HL-60 (cell line): ENCODE results near the gene DMD.

Experiments
- DNase-seq, 2 experiments: peaks; one replicate each; pipeline ENCODE4 v3.0.0-alpha.2; 2010 to 2020; ENCODE audit warnings: low read depth in 1 of 2, low spot score in 1 of 2
- H3K27ac ChIP-seq: fragments of 250-450 bp; sonication (Bioruptor Pico); replicated peaks from 2 replicates; pipeline ENCODE4 v1.5.1; 2020; ENCODE audit warnings: mild to moderate bottlenecking, moderate library complexity
- H3K27me3 ChIP-seq: fragments of 250-450 bp; sonication (Bioruptor Pico); 2 replicates; pipeline ENCODE4 v1.5.1; 2021; ENCODE audit warnings: mild to moderate bottlenecking, moderate library complexity; ENCODE audit not compliant: insufficient read depth, poor library complexity, severe bottlenecking
- H3K4me3 ChIP-seq: replicated peaks from 2 replicates; pipeline ENCODE4 v1.5.1; 2011; ENCODE audit warnings: mild to moderate bottlenecking, control low read depth, low read length; ENCODE audit not compliant: insufficient read depth
- GABPA ChIP-seq: IDR thresholded peaks from 2 replicates; pipeline ENCODE4 v1.6.1; 2012; ENCODE audit warnings: low read depth
- POLR2AphosphoS5 ChIP-seq: IDR thresholded peaks from 2 replicates; pipeline ENCODE4 v1.6.1; 2012; ENCODE audit warnings: low read depth
- REST ChIP-seq: IDR thresholded peaks from 2 replicates; pipeline ENCODE4 v1.6.1; 2012; ENCODE audit warnings: low read depth; ENCODE audit not compliant: insufficient replicate concordance
- SPI1 ChIP-seq: IDR thresholded peaks from 2 replicates; pipeline ENCODE4 v1.6.1; 2012; ENCODE audit warnings: low read depth, mild to moderate bottlenecking, borderline replicate concordance
- TF ChIP-seq, protein P1 (sequence below): IDR thresholded peaks from one replicate; pipeline ENCODE4 v1.5.1; 2011; ENCODE audit warnings: low read length, control low read depth, inconsistent platforms; ENCODE audit not compliant: insufficient read depth

Gene DMD

DNA sequence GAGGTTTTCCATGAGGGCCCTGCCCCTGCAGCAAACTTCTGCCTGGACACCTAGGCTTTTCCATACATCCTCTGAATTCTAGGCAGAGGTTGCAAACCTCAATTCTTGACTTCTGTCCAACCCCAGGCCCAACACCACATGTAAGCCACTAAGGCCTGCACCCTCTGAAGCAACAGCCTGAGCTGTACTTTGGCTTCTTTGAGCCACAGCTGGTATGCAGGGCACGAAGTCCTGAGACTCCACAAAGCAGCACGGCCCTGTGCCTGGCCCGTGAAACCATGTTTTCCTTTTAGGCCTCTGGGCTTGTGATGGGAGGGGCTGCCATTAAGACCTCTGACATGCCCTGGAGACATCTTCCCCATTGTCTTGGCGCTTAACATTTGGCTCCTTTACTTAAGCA, 1411.1 kb downstream of the DMD start:
- TF ChIP-seq POLR2AphosphoS5 (no peak), SPI1 (no peak), REST (no peak), GABPA (no peak)
- TF ChIP-seq, protein P1, sequence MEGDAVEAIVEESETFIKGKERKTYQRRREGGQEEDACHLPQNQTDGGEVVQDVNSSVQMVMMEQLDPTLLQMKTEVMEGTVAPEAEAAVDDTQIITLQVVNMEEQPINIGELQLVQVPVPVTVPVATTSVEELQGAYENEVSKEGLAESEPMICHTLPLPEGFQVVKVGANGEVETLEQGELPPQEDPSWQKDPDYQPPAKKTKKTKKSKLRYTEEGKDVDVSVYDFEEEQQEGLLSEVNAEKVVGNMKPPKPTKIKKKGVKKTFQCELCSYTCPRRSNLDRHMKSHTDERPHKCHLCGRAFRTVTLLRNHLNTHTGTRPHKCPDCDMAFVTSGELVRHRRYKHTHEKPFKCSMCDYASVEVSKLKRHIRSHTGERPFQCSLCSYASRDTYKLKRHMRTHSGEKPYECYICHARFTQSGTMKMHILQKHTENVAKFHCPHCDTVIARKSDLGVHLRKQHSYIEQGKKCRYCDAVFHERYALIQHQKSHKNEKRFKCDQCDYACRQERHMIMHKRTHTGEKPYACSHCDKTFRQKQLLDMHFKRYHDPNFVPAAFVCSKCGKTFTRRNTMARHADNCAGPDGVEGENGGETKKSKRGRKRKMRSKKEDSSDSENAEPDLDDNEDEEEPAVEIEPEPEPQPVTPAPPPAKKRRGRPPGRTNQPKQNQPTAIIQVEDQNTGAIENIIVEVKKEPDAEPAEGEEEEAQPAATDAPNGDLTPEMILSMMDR: no peak
- no peak for DNase-seq
- no peak overlapping the region for H3K4me3 ChIP-seq
- H3K27me3 ChIP-seq: no peaks in the 10 kb centered on the region
- no peak overlapping the region for H3K27ac ChIP-seq

DNA sequence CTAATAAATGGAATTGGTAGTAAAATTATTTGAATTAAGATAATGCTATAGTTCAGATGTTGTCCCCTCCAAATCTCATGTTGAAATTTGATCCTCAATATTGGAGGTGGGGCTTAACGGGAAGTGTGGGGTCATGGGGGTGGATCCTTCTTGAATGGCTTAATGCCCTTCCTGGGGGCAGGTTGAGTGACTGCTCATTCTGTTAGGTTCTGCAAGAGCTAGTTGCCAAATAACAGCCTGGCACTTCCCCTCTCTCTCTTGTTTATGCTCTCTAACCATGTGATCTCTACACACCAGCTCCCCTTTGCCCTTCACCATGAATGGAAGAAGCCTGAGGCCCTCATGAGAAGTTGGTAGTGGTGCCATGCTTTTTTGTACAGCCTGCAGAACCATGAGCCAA, 1414.7 kb downstream of the DMD start:
- Histone ChIP-seq H3K4me3 (no peak overlapping the region), H3K27ac (no peak overlapping the region; the same call in 1 of the 2 replicates), H3K27me3 (no peaks in the 10 kb centered on the region)
- peak in 1 of 2 experiments; percentile 54 for DNase-seq
- TF ChIP-seq SPI1 (peak; percentile 75), GABPA (no peak), REST (no peak)

DNA sequence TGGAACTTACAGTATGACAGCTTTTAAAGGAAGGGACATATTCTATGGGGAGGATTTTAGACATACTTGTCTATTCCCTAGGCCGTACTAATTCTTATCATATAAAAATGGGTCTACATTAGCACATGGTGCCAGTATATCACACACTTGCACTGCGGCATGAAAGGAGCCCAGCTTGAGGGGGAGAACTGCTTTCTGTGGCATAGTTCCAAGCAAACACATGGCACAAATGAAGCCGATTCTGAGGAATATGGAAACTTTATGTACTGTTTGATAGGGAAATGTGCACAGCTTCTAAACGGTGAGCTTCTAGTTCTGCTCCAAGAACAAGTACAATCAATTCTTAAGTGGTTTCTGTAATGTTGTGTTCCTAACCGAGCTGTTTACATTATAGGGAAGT, 1463.9 kb downstream of the DMD start:
- no peak for TF ChIP-seq REST
- TF ChIP-seq POLR2AphosphoS5: no peak
- TF ChIP-seq, protein P1: no peak
- TF ChIP-seq SPI1: no peak
- no peak for TF ChIP-seq GABPA
- H3K27ac ChIP-seq: no peak overlapping the region
- no peaks in the 10 kb centered on the region for H3K27me3 ChIP-seq
- no peak overlapping the region for H3K4me3 ChIP-seq
- DNase-seq: no peak
